ENCODE data around the gene ANGPTL2.

DNA sequence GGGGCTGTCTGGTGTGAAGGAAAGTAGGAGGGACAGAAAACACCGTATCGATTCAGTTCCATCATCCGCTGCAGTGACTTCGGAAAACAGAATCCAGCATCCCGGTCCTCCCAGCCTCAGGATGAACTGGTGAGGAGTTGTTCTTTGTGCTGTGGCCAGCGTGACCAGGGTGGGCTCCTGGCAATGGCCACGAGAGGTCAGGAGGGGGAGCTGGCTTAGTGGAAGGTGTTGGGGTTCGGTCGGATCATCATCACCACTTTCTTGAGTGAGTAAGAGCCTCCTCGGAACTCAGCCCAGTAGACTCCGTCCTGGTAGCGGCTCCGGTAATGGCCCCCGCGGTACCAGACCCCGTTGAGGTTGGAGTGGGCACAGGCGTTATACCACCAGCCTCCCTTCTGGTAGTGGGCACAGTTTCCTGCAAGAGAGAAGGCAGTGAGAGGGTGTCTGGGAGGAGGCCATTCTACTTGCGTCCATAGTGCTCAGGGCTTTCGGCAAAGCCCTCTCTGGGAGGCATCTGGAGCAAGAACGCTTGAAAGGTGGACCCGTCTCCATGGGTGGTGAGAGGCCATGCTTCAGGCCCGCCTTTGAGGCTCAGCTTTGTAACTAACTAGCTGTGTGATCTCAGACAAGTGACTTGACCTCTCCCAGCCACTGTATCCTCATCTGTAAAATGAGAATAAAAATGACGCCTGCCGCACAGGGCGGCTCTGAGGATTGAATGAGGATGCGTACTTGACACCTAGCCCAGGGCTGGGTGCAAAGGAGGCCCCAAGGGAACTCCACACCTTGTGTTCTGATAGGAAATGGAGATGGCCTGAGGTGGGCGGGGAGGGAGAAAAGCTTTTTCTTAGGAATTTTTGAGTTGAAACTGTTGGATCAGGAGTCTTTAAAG lies 33.5 kb downstream of the ANGPTL2 start:
- TF ChIP-seq, protein P1, sequence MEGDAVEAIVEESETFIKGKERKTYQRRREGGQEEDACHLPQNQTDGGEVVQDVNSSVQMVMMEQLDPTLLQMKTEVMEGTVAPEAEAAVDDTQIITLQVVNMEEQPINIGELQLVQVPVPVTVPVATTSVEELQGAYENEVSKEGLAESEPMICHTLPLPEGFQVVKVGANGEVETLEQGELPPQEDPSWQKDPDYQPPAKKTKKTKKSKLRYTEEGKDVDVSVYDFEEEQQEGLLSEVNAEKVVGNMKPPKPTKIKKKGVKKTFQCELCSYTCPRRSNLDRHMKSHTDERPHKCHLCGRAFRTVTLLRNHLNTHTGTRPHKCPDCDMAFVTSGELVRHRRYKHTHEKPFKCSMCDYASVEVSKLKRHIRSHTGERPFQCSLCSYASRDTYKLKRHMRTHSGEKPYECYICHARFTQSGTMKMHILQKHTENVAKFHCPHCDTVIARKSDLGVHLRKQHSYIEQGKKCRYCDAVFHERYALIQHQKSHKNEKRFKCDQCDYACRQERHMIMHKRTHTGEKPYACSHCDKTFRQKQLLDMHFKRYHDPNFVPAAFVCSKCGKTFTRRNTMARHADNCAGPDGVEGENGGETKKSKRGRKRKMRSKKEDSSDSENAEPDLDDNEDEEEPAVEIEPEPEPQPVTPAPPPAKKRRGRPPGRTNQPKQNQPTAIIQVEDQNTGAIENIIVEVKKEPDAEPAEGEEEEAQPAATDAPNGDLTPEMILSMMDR (IDR thresholded peaks at IDR 0.05) = no peak
- TF ChIP-seq POLR2A (IDR thresholded peaks at IDR 0.05) (no peak), POLR2AphosphoS5 (IDR thresholded peaks at IDR 0.05; ENCODE audit: insufficient read depth in 1 of 2, low read depth in 1 of 2) (no peak)

Measured in vagina (tissue), 2 donors.